HEK293 (cell line): ENCODE data around the gene TSPAN9.
A peak's percentile ranks its signal among the peaks of the same experiment; 100 is the strongest.

Experiments
- CTCF ChIA-PET: fragments of 350-600 bp; formaldehyde crosslinking; extraction: SDS; loops from one replicate; lab custom pipeline; 2021; ENCODE audit warnings: antibody characterized with exemption; lab: Yijun Ruan, JAX
- POLR2A ChIA-PET: fragments of 300-600 bp; formaldehyde crosslinking; extraction: SDS; loops from one replicate; lab custom pipeline; 2020; ENCODE audit warnings: antibody characterized with exemption, inconsistent platforms; lab: Yijun Ruan, JAX
- H3K27ac ChIP-seq: fragments of 200-500 bp; sonication (Bioruptor generic); 2 replicates; pipeline ENCODE4 v1.5.1; 2014; ENCODE audit warnings: low read depth, low read length, control low read depth, inconsistent platforms; ENCODE audit errors: extremely low read depth
- H3K36me3 ChIP-seq, 2 experiments: fragments of 200-500 bp in 1 of 2; sonication (Bioruptor generic) in 1 of 2; 1 replicate in 1 of 2; 2 replicates in 1 of 2; pipeline ENCODE4 v1.5.1; 2014 to 2017; ENCODE audit warnings: inconsistent platforms in 2 of 2, low read length in 2 of 2; ENCODE audit not compliant: control insufficient read depth in 2 of 2, insufficient read depth in 1 of 2
- H3K4me1 ChIP-seq: fragments of 200-500 bp; sonication (Bioruptor generic); 2 replicates; pipeline ENCODE4 v1.5.1; 2014; ENCODE audit warnings: mild to moderate bottlenecking, low read length, inconsistent platforms; ENCODE audit not compliant: control insufficient read depth, insufficient read depth
- H3K4me3 ChIP-seq: 2 replicates; pipeline ENCODE4 v1.5.1; 2011; ENCODE audit warnings: low read depth, mild to moderate bottlenecking, control low read depth, low read length, moderate library complexity
- H3K9me3 ChIP-seq: fragments of 200-500 bp; sonication (Bioruptor generic); 2 replicates; pipeline ENCODE4 v1.5.1; 2014; ENCODE audit warnings: low read depth, low read length, inconsistent platforms; ENCODE audit not compliant: control insufficient read depth, insufficient read depth
- GLI4 ChIP-seq: fragments of 450-650 bp; formaldehyde crosslinking; IDR thresholded peaks from 2 replicates; pipeline ENCODE4 v1.5.1; 2016; ENCODE audit warnings: missing biosample characterization, missing genetic modification characterization
- SCRT1 ChIP-seq: fragments of 450-650 bp; formaldehyde crosslinking; IDR thresholded peaks from 2 replicates; pipeline ENCODE4 v1.5.1; 2016; ENCODE audit warnings: missing biosample characterization, missing genetic modification characterization, borderline replicate concordance
- SCRT2 ChIP-seq: fragments of 450-650 bp; formaldehyde crosslinking; IDR thresholded peaks from 2 replicates; pipeline ENCODE4 v1.5.1; 2016; ENCODE audit warnings: missing biosample characterization, missing genetic modification characterization
- ZBTB48 ChIP-seq: fragments of 450-650 bp; formaldehyde crosslinking; IDR thresholded peaks from 2 replicates; pipeline ENCODE4 v1.5.1; 2016; ENCODE audit warnings: missing biosample characterization, missing genetic modification characterization
- ZFHX2 ChIP-seq: fragments of 450-650 bp; formaldehyde crosslinking; conservative IDR thresholded peaks from 2 replicates; pipeline ENCODE4 v1.5.1; 2016; ENCODE audit warnings: missing biosample characterization, missing genetic modification characterization
- ZFP69B ChIP-seq: fragments of 450-650 bp; formaldehyde crosslinking; IDR thresholded peaks from 2 replicates; pipeline ENCODE4 v1.5.1; 2016; ENCODE audit warnings: missing biosample characterization, missing genetic modification characterization
- ZNF112 ChIP-seq: fragments of 450-650 bp; formaldehyde crosslinking; IDR thresholded peaks from 2 replicates; pipeline ENCODE4 v1.5.0; 2017; ENCODE audit warnings: missing biosample characterization, missing genetic modification characterization
- ZNF133 ChIP-seq: fragments of 450-650 bp; formaldehyde crosslinking; IDR thresholded peaks from 2 replicates; pipeline ENCODE4 v1.5.1; 2016; ENCODE audit warnings: missing biosample characterization, missing genetic modification characterization
- ZNF16 ChIP-seq: fragments of 450-650 bp; formaldehyde crosslinking; IDR thresholded peaks from 2 replicates; pipeline ENCODE4 v1.5.1; 2016; ENCODE audit warnings: low read depth, missing biosample characterization, missing genetic modification characterization
- ZNF26 ChIP-seq: fragments of 450-650 bp; formaldehyde crosslinking; IDR thresholded peaks from 2 replicates; pipeline ENCODE4 v1.5.1; 2016; ENCODE audit warnings: missing biosample characterization, missing genetic modification characterization
- ZNF274 ChIP-seq, 2 experiments: fragments of 200-500 bp in 1 of 2; fragments of 450-650 bp in 1 of 2; sonication (Bioruptor generic) in 1 of 2; formaldehyde crosslinking in 1 of 2; IDR thresholded peaks; 2 replicates each; pipeline versions ENCODE4 v1.5.1 to v1.6.1; 2014 to 2016; ENCODE audit warnings: borderline replicate concordance in 1 of 2, inconsistent platforms in 1 of 2, low read length in 1 of 2, missing biosample characterization in 1 of 2, missing genetic modification characterization in 1 of 2
- ZNF280D ChIP-seq: fragments of 450-650 bp; formaldehyde crosslinking; IDR thresholded peaks from 2 replicates; pipeline ENCODE4 v1.5.1; 2016; ENCODE audit warnings: missing biosample characterization, missing genetic modification characterization
- ZNF292 ChIP-seq: fragments of 450-650 bp; formaldehyde crosslinking; IDR thresholded peaks from 2 replicates; pipeline ENCODE4 v1.5.1; 2016; ENCODE audit warnings: low read depth, missing biosample characterization, missing genetic modification characterization, borderline replicate concordance
- ZNF398 ChIP-seq: fragments of 450-650 bp; formaldehyde crosslinking; IDR thresholded peaks from 2 replicates; pipeline ENCODE4 v1.5.1; 2017; ENCODE audit warnings: missing biosample characterization, missing genetic modification characterization
- ZNF433 ChIP-seq: fragments of 450-650 bp; formaldehyde crosslinking; IDR thresholded peaks from 2 replicates; pipeline ENCODE4 v1.5.1; 2016; ENCODE audit warnings: missing biosample characterization, missing genetic modification characterization, low read depth
- ZNF521 ChIP-seq: fragments of 450-650 bp; formaldehyde crosslinking; IDR thresholded peaks from 2 replicates; pipeline ENCODE4 v1.5.1; 2017; ENCODE audit warnings: missing biosample characterization, mild to moderate bottlenecking, missing genetic modification characterization
- ZNF544 ChIP-seq: fragments of 450-650 bp; formaldehyde crosslinking; IDR thresholded peaks from 2 replicates; pipeline ENCODE4 v1.5.0; 2017; ENCODE audit warnings: missing biosample characterization, missing genetic modification characterization
- ZNF555 ChIP-seq: fragments of 450-650 bp; formaldehyde crosslinking; conservative IDR thresholded peaks from 2 replicates; pipeline ENCODE4 v1.5.1; 2017; ENCODE audit warnings: missing biosample characterization, mild to moderate bottlenecking, missing genetic modification characterization, inconsistent platforms
- ZNF558 ChIP-seq: fragments of 450-650 bp; formaldehyde crosslinking; IDR thresholded peaks from 2 replicates; pipeline ENCODE4 v1.5.1; 2016; ENCODE audit warnings: missing biosample characterization, missing genetic modification characterization
- ZNF561 ChIP-seq: fragments of 450-650 bp; IDR thresholded peaks from 2 replicates; pipeline ENCODE4 v1.5.1; 2018; ENCODE audit warnings: missing biosample characterization, missing genetic modification characterization, borderline replicate concordance
- ZNF639 ChIP-seq: fragments of 450-650 bp; formaldehyde crosslinking; IDR thresholded peaks from 2 replicates; pipeline ENCODE4 v1.5.1; 2016; ENCODE audit warnings: missing biosample characterization, missing genetic modification characterization
- ZNF654 ChIP-seq: fragments of 450-650 bp; formaldehyde crosslinking; IDR thresholded peaks from 2 replicates; pipeline ENCODE4 v1.5.1; 2016; ENCODE audit warnings: low read depth, missing biosample characterization, missing genetic modification characterization
- ZNF692 ChIP-seq: fragments of 450-650 bp; formaldehyde crosslinking; IDR thresholded peaks from 2 replicates; pipeline ENCODE4 v1.5.1; 2016; ENCODE audit warnings: missing biosample characterization, missing genetic modification characterization
- ZNF76 ChIP-seq: fragments of 450-650 bp; formaldehyde crosslinking; IDR thresholded peaks from 2 replicates; pipeline ENCODE4; 2016; ENCODE audit warnings: low read depth, missing biosample characterization, missing genetic modification characterization, borderline replicate concordance

TSPAN9 gene

GRCh38 chr12:3313675-3314663, 236.8 kb downstream of the TSPAN9 start (continued):
- no peak for TF ChIP-seq ZFP69B
- TF ChIP-seq ZNF558 (tag by site-specific recombination) = no peak
- TF ChIP-seq ZNF280D (tag by site-specific recombination) = no peak
- 0 out of 2 replicates have a peak, but pooled peaks have one; percentile 8 for TF ChIP-seq ZFHX2
- no peak for TF ChIP-seq ZNF274 (IDR thresholded peaks at IDR 0.05; ENCODE audit: low read length)
- TF ChIP-seq ZNF274 (tag by site-specific recombination; IDR thresholded peaks at IDR 0.05; ENCODE audit: borderline replicate concordance) = no peak

- Histone ChIP-seq H3K9me3 (no peaks in the 10 kb centered on the region), H3K36me3 (no peaks in the 10 kb centered on the region), H3K27ac (no peak overlapping the region), H3K4me1 (no peaks in the 10 kb centered on the region), H3K4me3 (no peak overlapping the region)
- TF ChIP-seq GLI4 (tag by site-specific recombination) = no peak
- TF ChIP-seq ZNF133 (tag by site-specific recombination) = no peak
- no peak for TF ChIP-seq ZNF692 (tag by site-specific recombination)
- TF ChIP-seq SCRT2 = no peak
- TF ChIP-seq ZNF654 = no peak
- no peak for TF ChIP-seq ZNF639
- no peak for TF ChIP-seq ZNF544 (tag by site-specific recombination)
- no peak for TF ChIP-seq ZNF292
- no peak for TF ChIP-seq ZNF16 (tag by site-specific recombination)
- TF ChIP-seq ZNF561 (tag by site-specific recombination) = no peak
- TF ChIP-seq ZNF76 (tag by site-specific recombination) = no peak
- TF ChIP-seq ZBTB48 (tag by site-specific recombination) = no peak
- no peak for TF ChIP-seq SCRT1
- TF ChIP-seq ZNF521 (tag by site-specific recombination) = no peak
- no peak for TF ChIP-seq ZNF112
- TF ChIP-seq ZNF26 (tag by site-specific recombination) = no peak
- TF ChIP-seq ZNF555 (tag by site-specific recombination) = no peak
- no peak for TF ChIP-seq ZNF398
- TF ChIP-seq ZNF433 = no peak
- ChIA-PET CTCF (interaction anchor here (0.5 to 11.4 kb wide), 12 partner anchors 9 to 492 kb away, joined by 3 to 96 read pairs (median 4); no protein-coding TSS in a partner anchor), POLR2A (interaction anchor here (0.5 kb wide), 1 partner anchor 207 kb away, joined by 4 read pairs; no protein-coding TSS in a partner anchor)
Measured at GRCh38 chr12:3315201-3315661, 238.1 kb downstream of the TSPAN9 start.
